Keratinocyte (primary cell): Measurements from ENCODE around the gene LRRC73. TPM values are rescaled to one million over a fixed set of nuclear protein-coding genes. Genes with fewer than 3 reads are reported as not detected.

Source experiments
- DNase-seq: peaks from one replicate; pipeline ENCODE4 v3.0.0-alpha.2; 2011; ENCODE audit warnings: low read depth, missing footprints, low spot score
- FAIRE-seq: peaks from 2 replicates; lab custom pipeline; 2011; peaks lifted over from hg19 to GRCh38; lab: Jason Lieb, UNC
- H2AFZ ChIP-seq: 2 replicates; pipeline ENCODE4 v1.6.0; 2012; ENCODE audit warnings: low read length, control low read depth, inconsistent platforms; ENCODE audit not compliant: control insufficient read depth
- H3K27ac ChIP-seq: 2 replicates; pipeline ENCODE4 v1.5.1; 2011; ENCODE audit warnings: low read length; ENCODE audit not compliant: control insufficient read depth, insufficient read depth
- H3K27me3 ChIP-seq: 3 replicates; pipeline ENCODE4 v1.6.0; 2011; ENCODE audit warnings: low read length; ENCODE audit not compliant: control insufficient read depth, insufficient read depth; ENCODE audit errors: extremely low read depth
- H3K36me3 ChIP-seq, 2 experiments: 2 replicates in 1 of 2; 3 replicates in 1 of 2; pipeline ENCODE4 v1.5.1; 2011; ENCODE audit warnings: low read length in 2 of 2, mild to moderate bottlenecking in 1 of 2; ENCODE audit not compliant: control insufficient read depth in 2 of 2, insufficient read depth in 2 of 2; ENCODE audit errors: extremely low read depth in 1 of 2
- H3K4me1 ChIP-seq: 3 replicates; pipeline ENCODE4 v1.5.1; 2011; ENCODE audit warnings: low read length; ENCODE audit not compliant: control insufficient read depth, insufficient read depth; ENCODE audit errors: extremely low read depth
- H3K4me2 ChIP-seq: 3 replicates; pipeline ENCODE4 v1.6.0; 2011; ENCODE audit warnings: low read depth, low read length; ENCODE audit not compliant: control insufficient read depth, insufficient read depth; ENCODE audit errors: extremely low read depth
- H3K4me3 ChIP-seq, 3 experiments: fragments of 200-600 bp in 1 of 3; sonication (generic) in 1 of 3; 2 replicates in 2 of 3; 3 replicates in 1 of 3; pipeline ENCODE4 v1.5.1; 2011 to 2016; ENCODE audit warnings: low read length in 3 of 3, mild to moderate bottlenecking in 3 of 3, control low read depth in 2 of 3, inconsistent platforms in 1 of 3, low read depth in 1 of 3, mixed read lengths in 1 of 3, mixed run types in 1 of 3, moderate library complexity in 1 of 3; ENCODE audit not compliant: control insufficient read depth in 2 of 3, insufficient read depth in 2 of 3; ENCODE audit errors: extremely low read depth in 1 of 3
- H3K79me2 ChIP-seq: 2 replicates; pipeline ENCODE4 v1.6.0; 2012; ENCODE audit warnings: low read length; ENCODE audit not compliant: control insufficient read depth, insufficient read depth
- H3K9ac ChIP-seq: 3 replicates; pipeline ENCODE4 v1.6.0; 2011; ENCODE audit warnings: low read length; ENCODE audit not compliant: control insufficient read depth, insufficient read depth; ENCODE audit errors: extremely low read depth
- H3K9me1 ChIP-seq: 3 replicates; pipeline ENCODE4 v1.6.0; 2011; ENCODE audit warnings: low read length; ENCODE audit not compliant: control insufficient read depth, insufficient read depth; ENCODE audit errors: extremely low read depth
- H3K9me3 ChIP-seq: 2 replicates; pipeline ENCODE4 v1.5.1; 2012; ENCODE audit warnings: low read depth, low read length; ENCODE audit not compliant: control insufficient read depth
- H4K20me1 ChIP-seq: 3 replicates; pipeline ENCODE4 v1.6.0; 2011; ENCODE audit warnings: low read length; ENCODE audit not compliant: control insufficient read depth, insufficient read depth; ENCODE audit errors: extremely low read depth
- CTCF ChIP-seq, 3 experiments: IDR thresholded peaks in 1 of 3; conservative IDR thresholded peaks in 1 of 3; optimal IDR thresholded peaks in 1 of 3; 2 replicates in 2 of 3; 3 replicates in 1 of 3; pipeline versions ENCODE3 to v1.5.1; 2011; ENCODE audit warnings: low read length in 3 of 3, mild to moderate bottlenecking in 3 of 3, moderate library complexity in 2 of 3, control low read depth in 1 of 3, inconsistent platforms in 1 of 3; ENCODE audit not compliant: insufficient read depth in 2 of 3; ENCODE audit errors: extremely low read depth in 1 of 3
- EZH2 ChIP-seq: IDR thresholded peaks from one replicate; pipeline ENCODE4 v1.6.1; 2012; ENCODE audit warnings: inconsistent platforms, mild to moderate bottlenecking, low read length, moderate library complexity
- dilution Hi-C: fragments of 300-500 bp; cut with MboI; formaldehyde crosslinking; loops from one replicate; pipeline ENCODE4 v1.7.0; 2020; ENCODE audit warnings: low sequenced_read_pairs; ENCODE audit not compliant: extremely low pct_ligation_motif_present
- polyA plus RNA-seq, 5 experiments: library from polyadenylated mRNA; depleted of rRNA in 3 of 5; stranded (reverse) in 3 of 5; stranded (forward) in 1 of 5; unstranded in 1 of 5; fragments of >200 nt; gene quantifications; 1 replicate in 1 of 5; 2 replicates in 3 of 5; 3 replicates in 1 of 5; pipeline versions ENCODE4 v1.2.1 to v1.2.3, GENCODE V29; 2011 to 2012; ENCODE audit warnings: missing spikeins in 2 of 5, low read depth in 1 of 5, low replicate concordance in 1 of 5

LRRC73 gene
- polyA plus RNA-seq, 1 donor (not counting 4 experiments of a cell fraction or from before 2014, with no cell fraction given), result 0.16 TPM

- Histone ChIP-seq H2AFZ (no peak overlapping the region), H3K4me2 (peak overlapping the region; percentile 69), H3K9ac (peak overlapping the region; percentile 10), H3K4me1 (peaks cover 62% of the 10 kb centered on the region), H3K79me2 (peaks cover 22% of the 10 kb centered on the region), H4K20me1 (no peaks in the 10 kb centered on the region), H3K4me3 (peak overlapping the region in 1 of 3 experiments; percentile 22), H3K27me3 (no peaks in the 10 kb centered on the region), H3K9me3 (no peaks in the 10 kb centered on the region), H3K36me3 (peaks cover 3 to 24% of the 10 kb centered on the region in 2 experiments), H3K27ac (peak overlapping the region; percentile 54), H3K9me1 (peaks cover 2% of the 10 kb centered on the region)
- no peak for FAIRE-seq
- DNase-seq, result no peak
- dilution Hi-C loops, result no loop called here
- TF ChIP-seq CTCF (optimal IDR thresholded peaks at IDR 0.05 in 1 of 3, IDR thresholded peaks at IDR 0.05 in 1 of 3, conservative IDR thresholded peaks at IDR 0.05 in 1 of 3; ENCODE audit: extremely low read depth in 1 of 3, insufficient read depth in 2 of 3, low read length in 3 of 3) (no peak), EZH2 (no peak)
Measured at GRCh38 chr6:43492673-43493072, 17.5 kb downstream of the LRRC73 start.

GRCh38 chr6:43491750-43492661 is 18.1 kb downstream of the LRRC73 start:
- DNase-seq, result no peak
- H3K4me2 ChIP-seq, result peak overlapping the region; percentile 69
- TF ChIP-seq CTCF (optimal IDR thresholded peaks at IDR 0.05 in 1 of 3, IDR thresholded peaks at IDR 0.05 in 1 of 3, conservative IDR thresholded peaks at IDR 0.05 in 1 of 3; ENCODE audit: extremely low read depth in 1 of 3, insufficient read depth in 2 of 3, low read length in 3 of 3) (no peak), EZH2 (no peak)
- no peaks in the 10 kb centered on the region for H3K9me3 ChIP-seq
- H3K36me3 ChIP-seq, result peaks cover 0 to 21% of the 10 kb centered on the region in 2 experiments
- peak overlapping the region; percentile 54 for H3K27ac ChIP-seq
- H3K79me2 ChIP-seq, result peaks cover 20% of the 10 kb centered on the region
- no peaks in the 10 kb centered on the region for H3K27me3 ChIP-seq
- peak; percentile 48 for FAIRE-seq
- no peak overlapping the region for H2AFZ ChIP-seq
- H3K9me1 ChIP-seq, result peaks cover 2% of the 10 kb centered on the region
- H3K4me1 ChIP-seq, result peaks cover 58% of the 10 kb centered on the region
- peak overlapping the region; percentile 10 for H3K9ac ChIP-seq
- peak overlapping the region in 1 of 3 experiments; percentile 22 for H3K4me3 ChIP-seq
- dilution Hi-C loops, result no loop called here
- H4K20me1 ChIP-seq, result no peaks in the 10 kb centered on the region
